ENCODE results near the gene TRMU.
A peak's percentile ranks its signal among the peaks of the same experiment; 100 is the strongest.

Gene TRMU

DNA sequence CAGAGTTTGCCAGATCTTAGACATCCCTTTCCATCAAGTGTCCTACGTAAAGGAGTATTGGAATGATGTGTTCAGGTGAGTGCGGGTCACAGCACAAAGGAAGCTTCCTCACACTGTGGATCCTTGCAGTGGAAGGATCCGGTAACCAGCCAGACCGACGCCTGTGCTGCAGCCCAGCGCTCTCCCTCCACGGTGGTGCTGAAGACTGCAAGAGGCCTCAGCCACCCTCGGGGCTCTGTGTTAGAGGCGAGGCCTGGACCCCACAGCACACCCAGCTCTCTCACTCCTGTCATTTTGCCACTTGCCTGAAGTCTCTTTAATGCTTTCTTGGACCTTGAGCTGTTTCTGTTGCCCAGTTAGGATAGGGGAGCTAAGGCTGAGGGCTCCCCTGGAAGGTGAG is 2.4 kb downstream of the TRMU start:
- no peak for ATAC-seq
- DNase-seq = no peak

DNA sequence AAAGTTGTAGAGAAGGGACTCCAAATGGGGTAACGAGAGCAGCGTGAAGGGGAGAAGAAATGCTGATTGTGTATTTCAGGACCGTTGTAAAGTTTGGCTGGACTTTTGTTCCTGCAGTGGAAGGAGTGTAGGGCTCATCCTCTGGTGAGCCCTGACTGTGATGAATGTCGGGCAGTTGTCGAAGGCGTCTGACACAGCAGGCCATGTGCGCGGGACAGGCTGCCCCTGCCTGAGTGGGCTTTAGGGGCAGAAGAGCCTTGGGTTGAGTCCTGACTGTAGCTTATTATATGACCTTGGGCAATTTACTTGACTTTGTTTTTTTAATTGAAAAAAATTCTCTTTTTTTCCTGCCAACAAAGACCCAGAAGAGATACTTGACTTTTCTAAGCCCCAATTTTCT is 3.1 kb downstream of the TRMU start:
- ATAC-seq = no peak
- no peak for DNase-seq

DNA sequence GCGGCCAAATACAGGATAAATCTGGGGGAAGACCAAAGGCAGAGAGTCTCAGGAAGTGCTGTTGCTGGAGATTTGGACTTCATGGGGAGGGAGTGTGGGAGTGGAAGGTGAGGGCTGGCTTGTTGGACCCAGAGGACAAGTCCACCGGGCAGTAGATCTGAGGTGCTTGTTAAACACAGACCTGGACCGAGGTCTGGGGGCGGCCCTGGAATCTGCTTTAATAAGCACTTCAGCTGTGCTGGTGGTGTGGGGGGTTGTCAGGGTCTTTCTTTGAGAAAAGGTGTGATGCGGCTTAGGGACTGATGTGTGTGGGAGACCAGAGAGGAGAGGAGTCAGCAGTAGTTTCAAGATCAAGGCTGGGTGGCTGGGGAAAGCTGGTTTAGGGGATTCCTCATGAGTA is 4.4 kb downstream of the TRMU start:
- ATAC-seq (no peak), DNase-seq (no peak)

DNA sequence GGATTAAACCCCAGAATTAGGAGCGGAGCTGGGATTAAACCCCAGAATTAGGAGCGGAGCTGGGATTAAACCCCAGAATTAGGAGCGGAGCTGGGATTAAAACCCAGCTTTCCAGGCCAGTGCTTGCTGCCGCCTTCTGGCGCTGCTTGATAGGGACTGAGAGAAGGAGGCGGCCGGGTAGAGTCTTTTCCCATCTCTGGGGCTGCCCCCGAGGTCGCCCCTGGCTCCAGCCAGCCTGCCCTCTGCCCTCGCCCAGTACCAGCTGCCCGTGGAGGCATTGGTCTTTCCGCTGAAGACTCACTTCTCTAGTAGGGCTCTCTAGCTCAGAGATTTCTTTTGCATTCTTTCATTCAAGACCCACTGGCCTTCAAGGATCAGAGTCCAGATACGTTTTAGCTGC is 5.2 kb downstream of the TRMU start:
- DNase-seq (no peak), ATAC-seq (no peak)

DNA sequence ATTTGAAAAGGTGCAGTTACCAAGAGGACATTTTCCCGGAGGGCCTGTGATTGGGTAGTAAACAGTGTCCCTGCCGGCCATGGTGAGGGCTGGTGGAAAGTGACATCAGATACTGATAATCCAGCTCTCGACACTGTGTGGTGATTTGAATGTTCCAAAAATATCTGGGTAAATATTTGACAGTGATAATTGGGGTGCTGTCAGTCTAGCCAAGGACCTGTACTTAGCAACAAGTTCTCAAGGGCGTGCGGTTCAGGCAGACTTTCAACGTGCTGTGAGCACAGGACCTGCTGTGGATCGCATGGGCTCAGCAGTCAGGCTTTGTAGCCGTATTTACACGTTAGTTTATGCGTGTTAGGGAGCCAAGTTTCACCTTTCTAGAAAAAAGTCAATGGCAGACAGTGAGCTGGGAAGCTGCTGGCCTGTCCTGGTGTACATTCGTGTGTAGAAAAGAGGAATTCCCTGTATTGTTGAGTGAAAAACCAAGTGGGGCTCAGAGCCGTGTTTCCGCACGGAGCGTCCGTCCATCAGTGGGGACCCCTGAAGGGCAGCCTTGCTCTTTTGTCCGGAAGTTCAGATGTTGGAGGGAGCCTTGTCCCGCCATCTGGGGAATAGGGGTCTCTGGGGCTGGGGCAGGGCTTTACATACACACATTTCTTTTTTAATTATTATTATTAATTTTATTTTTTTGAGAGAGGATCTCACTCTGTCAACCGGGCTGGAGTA is 11.3 kb downstream of the TRMU start:
- no peak for ATAC-seq
- DNase-seq = no peak

DNA sequence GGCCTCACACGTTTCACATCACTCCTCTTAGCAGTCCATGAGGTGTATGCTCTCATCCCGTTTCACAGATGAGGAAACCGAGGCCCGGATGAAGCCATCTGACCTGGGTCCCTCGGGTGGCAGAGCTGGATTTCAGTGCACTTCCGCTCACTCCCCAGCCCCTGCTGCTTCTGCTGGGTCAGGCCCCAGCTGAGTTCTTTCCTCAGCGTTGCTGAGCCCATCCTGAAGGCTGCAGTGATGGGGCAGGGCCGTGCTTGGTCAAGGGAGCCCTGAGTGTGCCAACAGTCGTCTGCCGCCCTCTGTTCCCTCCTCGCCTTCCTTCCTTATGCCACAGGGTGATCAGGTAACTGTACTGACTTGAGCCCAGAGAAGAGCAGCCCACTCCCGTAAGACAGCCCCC is 12.1 kb downstream of the TRMU start:
- ATAC-seq (no peak), DNase-seq (no peak)

DNA sequence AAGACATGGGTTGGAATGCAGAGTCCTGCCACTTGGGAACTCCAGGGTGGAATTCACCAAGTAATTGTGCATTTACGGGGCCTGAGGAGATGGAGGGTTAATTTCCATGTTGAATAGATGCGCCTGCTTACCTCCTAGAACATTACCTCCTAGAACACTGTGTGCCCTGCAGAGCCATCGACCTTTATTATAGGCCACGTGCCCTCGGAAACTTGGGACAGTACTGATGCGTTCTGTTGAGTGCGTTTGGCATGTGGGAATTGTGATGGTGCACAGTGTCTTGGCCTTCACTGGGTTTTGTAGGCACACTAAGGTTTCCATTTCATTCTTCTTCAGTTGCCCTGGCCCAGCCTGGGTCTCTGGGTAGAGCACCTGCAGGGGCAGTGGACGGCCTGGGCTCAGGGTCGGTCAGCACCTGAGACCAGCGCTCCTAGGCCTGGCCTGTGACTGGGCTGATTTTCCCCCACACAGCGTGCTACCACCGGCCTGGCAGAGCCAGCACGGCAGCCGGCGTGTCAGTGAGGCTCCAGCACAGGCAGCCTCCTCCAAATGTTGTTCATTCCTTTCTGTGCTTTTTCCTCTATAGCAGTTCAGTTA is 12.7 kb downstream of the TRMU start:
- ATAC-seq = no peak
- no peak for DNase-seq

DNA sequence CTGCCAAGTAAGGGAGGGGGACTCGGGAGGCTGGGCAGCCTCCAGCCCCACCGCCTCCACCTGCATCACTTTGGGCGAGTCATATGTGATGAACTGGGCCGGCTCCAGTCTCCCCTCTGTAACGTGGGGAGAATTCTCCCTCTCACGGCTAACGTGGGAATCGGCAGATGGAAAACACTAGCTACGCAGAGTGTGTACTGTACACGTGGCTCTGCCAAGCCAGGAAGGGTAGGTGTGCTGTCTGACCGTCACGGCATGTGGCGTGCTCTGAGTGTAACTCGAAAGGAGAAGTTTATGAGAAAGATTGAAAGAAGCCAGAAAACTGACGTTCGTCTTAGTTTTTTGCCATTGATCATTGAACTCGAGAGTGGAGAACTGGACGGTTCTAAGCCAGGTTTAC is 13.7 kb downstream of the TRMU start:
- no peak for DNase-seq

DNA sequence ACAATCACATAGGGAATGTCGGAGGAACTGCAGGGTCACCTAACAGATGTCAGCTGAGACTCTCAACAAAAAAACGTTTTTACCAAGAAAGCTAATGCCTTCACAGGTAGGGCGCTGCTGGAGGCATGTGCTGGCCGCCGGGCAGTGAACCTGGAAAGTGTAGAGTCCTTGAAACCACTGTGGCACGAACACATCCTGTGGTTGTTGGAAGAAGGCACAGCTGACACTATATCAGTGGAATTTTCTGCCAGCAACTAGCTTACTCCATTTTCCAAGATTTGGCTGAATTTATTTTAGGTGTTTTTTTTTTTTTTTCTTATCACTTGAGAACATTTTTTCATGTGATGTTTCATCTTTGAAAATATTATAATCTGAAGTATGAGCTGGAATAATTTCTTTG is 14.2 kb downstream of the TRMU start:
- DNase-seq = no peak
- no peak for ATAC-seq

More for the DNA sequence above, 13.7 kb downstream of the TRMU start:
- ATAC-seq = no peak

DNA sequence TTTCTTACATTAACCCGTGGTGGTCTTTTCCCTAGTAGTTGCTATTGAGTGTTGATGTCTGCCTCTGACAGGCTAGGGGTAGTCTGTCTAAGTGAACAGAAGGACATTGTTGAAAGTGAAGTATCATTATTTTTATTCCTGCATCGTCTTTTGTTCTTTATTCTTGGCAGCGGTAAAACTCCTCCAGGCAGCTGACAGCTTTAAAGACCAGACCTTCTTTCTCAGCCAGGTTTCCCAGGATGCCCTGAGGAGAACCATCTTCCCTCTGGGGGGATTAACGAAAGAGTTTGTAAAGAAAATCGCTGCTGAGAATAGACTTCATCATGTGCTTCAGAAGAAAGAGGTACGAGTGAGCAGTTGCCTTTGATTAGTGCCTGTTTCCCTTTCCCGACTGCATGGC is 14.6 kb downstream of the TRMU start:
- no peak for DNase-seq
- ATAC-seq = no peak

DNA sequence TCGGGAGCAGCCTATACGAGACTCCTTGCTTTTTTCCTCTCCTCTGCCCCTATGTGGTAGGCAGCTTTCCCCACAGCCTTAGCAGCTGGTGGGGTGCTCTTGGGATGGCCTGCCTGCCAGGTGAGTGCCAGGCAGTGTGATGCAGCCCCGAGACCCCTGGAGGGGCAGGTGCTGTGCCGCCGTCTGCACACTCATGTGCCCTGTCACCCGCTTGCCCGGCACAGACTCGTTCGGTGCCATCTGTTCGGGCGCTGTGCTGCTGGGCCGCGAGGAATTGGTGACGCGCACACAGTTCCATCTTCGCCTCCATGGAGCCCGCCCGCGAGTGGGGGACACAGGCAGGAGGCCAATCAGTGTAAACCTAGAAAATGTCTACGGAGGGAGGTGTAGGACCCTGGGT is 15.1 kb downstream of the TRMU start:
- DNase-seq (no peak), ATAC-seq (no peak)

DNA sequence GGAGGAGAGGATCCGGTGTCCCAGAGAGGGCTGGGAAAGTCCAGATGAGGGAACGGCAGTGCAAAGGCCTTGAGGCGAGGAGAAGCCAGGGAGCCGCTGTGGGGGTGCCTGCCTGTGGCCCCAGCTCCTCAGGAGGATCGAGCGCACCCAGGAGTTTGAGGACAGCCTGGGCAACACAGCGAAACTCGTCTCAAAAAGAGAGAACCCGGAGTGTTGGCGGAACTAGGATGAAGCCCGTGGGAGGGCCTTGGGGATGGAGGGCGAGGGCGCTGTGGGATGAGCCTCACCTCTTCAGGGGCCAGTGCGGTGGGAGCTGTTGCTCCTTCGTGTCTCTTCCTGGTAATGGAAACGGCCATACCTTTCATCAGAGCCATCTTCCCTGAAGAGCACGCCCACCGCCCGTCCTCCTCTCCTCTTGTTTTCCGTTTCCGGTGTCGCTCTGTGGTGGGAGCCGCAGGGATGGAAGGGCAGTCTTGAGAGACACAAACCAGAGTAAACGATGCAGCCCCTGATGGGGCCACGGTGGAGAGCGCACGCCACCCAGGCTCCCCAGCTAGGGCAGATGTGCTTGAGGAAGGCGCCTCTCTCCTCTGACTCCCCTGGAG is 15.7 kb downstream of the TRMU start:
- no peak for DNase-seq
- no peak for ATAC-seq

DNA sequence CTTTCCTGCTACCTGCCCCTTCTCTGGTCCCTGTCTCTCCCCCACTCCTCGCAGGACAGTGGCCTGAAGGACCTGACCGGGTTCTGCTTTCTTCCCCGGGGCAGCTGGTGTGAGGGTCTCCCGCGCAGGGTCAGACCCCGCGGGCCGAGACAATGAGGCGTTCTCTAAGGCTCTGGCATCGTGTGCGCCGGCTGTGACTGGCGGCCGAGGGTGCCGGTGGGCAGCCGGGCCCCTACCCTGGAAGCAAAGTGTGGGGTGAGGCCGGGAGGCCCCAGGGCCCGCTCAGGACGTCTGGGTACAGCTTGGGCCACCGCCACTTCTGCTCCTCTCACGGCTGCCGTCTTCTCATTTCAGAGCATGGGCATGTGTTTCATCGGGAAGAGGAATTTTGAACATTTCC is 16.3 kb downstream of the TRMU start:
- DNase-seq (no peak), ATAC-seq (no peak)

DNA sequence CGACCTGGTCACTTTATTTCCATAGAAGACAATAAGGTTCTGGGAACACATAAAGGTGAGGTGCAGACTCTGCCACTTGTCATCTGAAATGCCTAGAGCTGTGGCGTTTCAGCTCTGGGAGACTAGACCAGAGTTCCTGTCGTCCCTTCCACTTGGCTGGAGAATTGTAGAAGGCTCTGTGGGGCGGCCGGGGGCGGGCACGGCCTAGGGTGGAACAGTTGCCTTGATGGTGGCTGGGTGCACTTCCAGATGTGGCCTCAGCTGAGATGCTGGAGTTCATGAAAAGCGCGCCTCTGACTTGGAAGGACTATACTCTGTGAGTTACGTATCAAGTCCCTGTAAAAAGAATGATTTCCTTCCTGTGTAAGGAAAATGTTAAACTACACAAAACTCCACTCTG is 16.8 kb downstream of the TRMU start:
- DNase-seq (no peak), ATAC-seq (no peak)

DNA sequence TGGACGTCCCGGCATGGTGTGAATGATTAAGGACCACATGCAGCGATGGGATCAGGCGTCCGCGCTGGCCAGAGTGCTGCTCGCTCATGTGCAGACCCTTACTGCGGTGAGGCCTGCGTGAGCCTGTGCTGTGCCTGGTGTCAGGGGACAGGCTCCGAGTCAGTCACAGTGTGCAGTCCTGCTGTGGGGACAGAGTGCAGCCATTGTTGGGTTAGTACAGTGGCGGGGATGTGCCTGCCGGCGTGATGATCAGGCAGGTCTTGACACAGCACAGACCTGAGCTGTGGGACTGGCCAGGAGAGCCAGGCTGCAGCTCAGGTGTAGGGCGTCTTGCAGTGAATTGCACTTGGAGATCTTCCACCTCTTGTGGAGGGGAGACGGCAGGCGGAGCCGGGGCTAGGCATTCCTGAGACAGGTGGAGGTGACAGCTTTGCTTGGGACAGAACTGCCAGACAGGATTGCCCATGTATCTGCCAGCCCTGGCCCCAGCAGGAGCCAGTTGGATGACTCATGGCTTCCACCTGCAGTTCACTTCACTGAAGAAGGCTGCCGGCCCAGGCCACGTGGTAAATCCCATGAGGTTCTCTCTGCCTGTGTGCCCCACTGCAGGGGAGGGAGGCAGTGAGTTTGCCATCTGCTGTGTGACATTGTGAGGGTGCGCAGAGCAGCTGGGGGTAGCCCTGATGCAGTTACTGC is 17.3 kb downstream of the TRMU start:
- peak; percentile 27 for DNase-seq
- peak; percentile 47 for ATAC-seq

DNA sequence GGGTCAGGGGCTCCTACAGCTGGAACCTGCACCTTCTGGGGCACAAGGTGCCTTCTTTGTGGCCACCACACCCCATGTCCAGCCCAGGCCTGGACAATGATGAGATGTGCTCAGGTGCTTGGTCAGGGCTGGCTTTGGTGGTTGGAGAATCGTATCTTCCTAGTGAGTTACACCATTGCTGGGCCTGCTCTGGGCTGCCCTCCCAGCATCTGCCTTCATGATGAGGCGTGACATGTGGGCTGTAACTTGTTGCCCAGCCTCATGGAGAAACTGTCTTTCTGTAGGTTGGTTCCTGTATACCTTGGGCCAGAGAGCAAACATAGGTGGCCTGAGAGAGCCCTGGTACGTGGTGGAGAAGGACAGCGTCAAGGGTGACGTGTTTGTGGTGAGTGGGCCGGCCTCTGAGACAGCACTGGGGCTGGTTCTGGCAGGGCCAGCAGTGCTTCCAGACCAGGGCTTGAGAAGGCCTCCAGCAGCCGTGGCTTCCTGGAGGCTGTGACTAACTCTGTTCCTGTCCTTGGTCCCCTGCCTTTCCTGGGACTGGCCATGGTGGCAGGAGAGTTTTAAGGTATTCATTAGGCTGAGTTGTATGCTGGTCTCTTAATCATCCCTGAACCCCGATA is 18.1 kb downstream of the TRMU start:
- DNase-seq = no peak
- no peak for ATAC-seq

DNA sequence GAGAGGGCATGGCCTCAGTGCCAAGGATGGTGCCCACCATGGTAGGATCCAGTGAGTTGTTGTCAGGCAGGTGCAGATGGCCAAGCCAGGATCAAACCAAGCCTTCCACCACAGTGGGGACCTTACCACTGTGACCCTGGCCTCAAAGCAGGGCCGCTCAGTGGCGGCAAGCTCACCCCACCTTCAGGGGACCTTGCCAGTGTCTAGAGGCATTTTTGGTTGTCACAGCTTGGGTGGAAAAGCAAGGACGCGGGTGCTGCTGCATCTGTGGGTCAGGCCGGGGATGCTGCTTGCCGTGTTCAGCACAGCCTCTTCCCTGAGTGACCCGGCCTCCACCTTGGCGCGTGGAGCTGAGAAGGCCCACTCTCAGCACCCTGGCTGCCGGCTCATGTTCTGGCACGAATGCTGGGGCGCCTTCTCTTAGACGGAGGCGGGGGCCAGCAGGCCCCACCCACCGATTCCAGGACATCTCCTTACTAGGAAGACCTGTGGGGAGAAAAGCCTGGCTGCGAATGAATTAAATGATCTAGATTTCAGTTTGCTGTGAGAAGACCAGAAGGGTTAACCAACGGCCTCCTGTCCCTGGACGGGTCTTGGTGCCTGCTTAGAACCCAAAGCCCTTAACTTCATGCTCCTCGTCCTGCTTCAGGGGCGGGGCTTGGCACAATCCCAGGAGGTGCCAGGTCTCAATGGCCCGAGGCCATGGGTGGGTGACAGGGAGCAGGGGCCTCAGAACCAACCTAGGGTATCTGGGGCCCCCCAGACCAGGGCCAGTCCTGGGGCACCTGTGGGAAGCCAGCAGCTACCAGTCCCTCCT is 18.9 kb downstream of the TRMU start:
- DNase-seq (no peak), ATAC-seq (no peak)

DNA sequence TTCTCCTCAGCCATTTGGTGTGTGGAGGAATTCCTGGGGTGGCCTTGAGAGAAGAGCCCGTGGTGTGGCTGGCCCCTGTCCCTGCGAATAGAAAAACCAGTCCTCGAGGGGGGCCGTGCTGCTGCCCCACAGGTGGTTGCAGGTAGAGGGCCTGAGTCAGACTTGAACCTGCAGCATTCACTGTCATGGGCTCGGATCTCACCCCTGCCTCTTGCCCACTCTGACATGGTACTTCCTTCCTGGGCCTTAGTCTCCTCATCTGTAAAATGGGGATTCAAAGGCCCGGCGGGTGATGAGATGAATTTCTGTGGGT is 19.4 kb downstream of the TRMU start:
- DNase-seq = no peak
- ATAC-seq = no peak

DNA sequence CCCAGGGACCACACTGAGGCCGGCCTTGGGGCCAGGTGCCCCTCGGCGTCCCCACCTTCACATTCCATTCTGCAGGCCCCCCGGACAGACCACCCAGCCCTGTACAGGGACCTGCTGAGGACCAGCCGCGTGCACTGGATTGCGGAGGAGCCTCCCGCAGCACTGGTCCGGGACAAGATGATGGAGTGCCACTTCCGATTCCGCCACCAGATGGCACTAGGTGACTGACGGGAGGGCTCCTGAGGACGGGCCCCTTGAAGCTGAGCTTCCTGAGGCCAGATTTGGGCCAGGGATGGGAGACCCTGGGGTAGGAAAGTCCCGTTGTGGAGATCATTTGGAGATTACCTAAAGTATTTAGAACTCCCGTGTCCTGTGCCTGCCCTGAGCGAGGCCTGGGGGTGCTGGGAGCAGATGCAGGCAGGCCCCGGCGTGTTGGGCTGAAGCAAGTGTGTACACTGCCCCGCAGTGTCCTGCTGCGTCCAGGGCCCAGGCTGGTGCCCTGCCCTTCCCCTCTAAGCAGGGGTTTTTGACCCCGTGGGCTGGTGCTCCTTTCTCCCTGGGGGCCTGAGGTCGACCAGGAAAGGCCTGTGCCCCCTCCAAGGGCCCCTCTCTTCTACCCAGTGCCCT is 20.0 kb downstream of the TRMU start:
- DNase-seq (peak; percentile 74), ATAC-seq (peak; percentile 50)

DNA sequence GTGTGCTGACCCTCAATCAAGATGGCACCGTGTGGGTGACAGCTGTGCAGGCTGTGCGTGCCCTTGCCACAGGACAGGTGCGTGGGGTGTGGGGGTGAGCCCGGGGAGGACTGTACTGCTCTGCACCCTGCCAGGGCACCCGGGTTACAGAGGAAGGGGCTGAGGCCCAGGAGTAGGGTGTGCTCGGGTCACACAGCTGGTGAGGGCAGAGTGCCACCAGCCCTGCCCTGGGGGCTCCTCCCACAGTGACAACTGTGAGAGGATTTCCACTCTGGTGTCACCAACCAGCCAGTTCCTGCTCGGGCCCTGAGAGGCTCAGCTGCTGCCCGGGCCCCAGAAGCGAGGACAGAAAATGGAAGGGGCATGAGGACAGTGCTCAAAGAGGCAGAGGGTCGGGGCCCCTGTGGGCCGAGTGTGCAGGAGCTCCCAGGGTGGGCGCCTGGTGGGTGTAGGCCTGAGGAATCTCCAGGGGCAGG is 20.5 kb downstream of the TRMU start:
- no peak for DNase-seq
- no peak for ATAC-seq

All from stimulated activated naive CD8-positive, alpha-beta T cell treated with anti-CD3 and anti-CD28 coated beads, Interleukin-15, Interleukin-2, amounts not matched to agents 100 U/mL and 50 U/mL, for 24 hours (primary cell).